HepG2 (cell line): ENCODE data around the gene RBM47. TPM values are rescaled to one million over a fixed set of nuclear protein-coding genes. Genes with fewer than 3 reads are reported as not detected.
A peak's percentile ranks its signal among the peaks of the same experiment; 100 is the strongest.

Source experiments
- BCL6 ChIP-seq: IDR thresholded peaks from 2 replicates; pipeline ENCODE4 v1.6.1; 2016; ENCODE audit warnings: missing genetic modification reagents, missing compliant biosample characterization
- CHCHD3 ChIP-seq: sonication (generic); formaldehyde crosslinking; IDR thresholded peaks from 2 replicates; pipeline ENCODE4 v1.8.0; 2022; ENCODE audit warnings: mild to moderate bottlenecking, missing genetic modification reagents, moderate library complexity
- ELF4 ChIP-seq: sonication (generic); formaldehyde crosslinking; IDR thresholded peaks from 2 replicates; pipeline ENCODE4 v1.5.0; 2020; ENCODE audit warnings: missing genetic modification reagents, mild to moderate bottlenecking, moderate library complexity, borderline replicate concordance
- KLF16 ChIP-seq, 2 experiments: sonication (generic) in 1 of 2; formaldehyde crosslinking in 1 of 2; IDR thresholded peaks; 2 replicates each; pipeline versions ENCODE4 v1.6.1 to v1.8.0; 2016 to 2023; ENCODE audit warnings: missing genetic modification reagents in 2 of 2, missing compliant biosample characterization in 1 of 2
- KMT2A ChIP-seq: sonication (generic); formaldehyde crosslinking; IDR thresholded peaks from 2 replicates; pipeline ENCODE4 v1.4.0; 2020; ENCODE audit warnings: missing genetic modification reagents
- MXD3 ChIP-seq: IDR thresholded peaks from 2 replicates; pipeline ENCODE4 v1.6.1; 2016; ENCODE audit warnings: mild to moderate bottlenecking, missing biosample characterization, missing genetic modification reagents
- MZF1 ChIP-seq: sonication (generic); formaldehyde crosslinking; IDR thresholded peaks from 2 replicates; pipeline ENCODE4 v1.8.1; 2023; ENCODE audit warnings: mild to moderate bottlenecking, missing genetic modification reagents, borderline replicate concordance
- NFIB ChIP-seq: sonication (generic); formaldehyde crosslinking; IDR thresholded peaks from 2 replicates; pipeline ENCODE4 v1.9.0; 2021; ENCODE audit warnings: missing genetic modification reagents, mild to moderate bottlenecking, borderline replicate concordance
- NFRKB ChIP-seq: fragments of 450-650 bp; IDR thresholded peaks from 2 replicates; pipeline ENCODE4 v1.6.1; 2017
- NFYC ChIP-seq: IDR thresholded peaks from 2 replicates; pipeline ENCODE4 v1.6.1; 2016; ENCODE audit warnings: missing genetic modification reagents, missing compliant biosample characterization
- NR2F1 ChIP-seq, 2 experiments: fragments of 450-650 bp in 1 of 2; formaldehyde crosslinking in 1 of 2; IDR thresholded peaks; 2 replicates each; pipeline versions ENCODE4 v1.5.0 to v1.6.1; 2016 to 2020; ENCODE audit warnings: mild to moderate bottlenecking in 1 of 2, missing compliant biosample characterization in 1 of 2, missing genetic modification reagents in 1 of 2, moderate library complexity in 1 of 2
- RFX1 ChIP-seq: fragments of 450-650 bp; IDR thresholded peaks from 2 replicates; pipeline ENCODE4 v1.6.1; 2017
- RORA ChIP-seq: sonication (generic); formaldehyde crosslinking; IDR thresholded peaks from 2 replicates; pipeline ENCODE4 v1.5.0; 2020; ENCODE audit warnings: mild to moderate bottlenecking, missing genetic modification reagents, moderate library complexity
- SCMH1 ChIP-seq: sonication (generic); formaldehyde crosslinking; IDR thresholded peaks from 2 replicates; pipeline ENCODE4 v1.9.0; 2021; ENCODE audit warnings: missing genetic modification reagents, mild to moderate bottlenecking, borderline replicate concordance
- SNAPC2 ChIP-seq: sonication (generic); formaldehyde crosslinking; IDR thresholded peaks from 2 replicates; pipeline ENCODE4 v1.8.1; 2022; ENCODE audit warnings: mild to moderate bottlenecking, missing genetic modification reagents
- STAG1 ChIP-seq: sonication (generic); formaldehyde crosslinking; IDR thresholded peaks from 2 replicates; pipeline ENCODE4 v1.4.0; 2020; ENCODE audit warnings: missing genetic modification reagents
- TERF1 ChIP-seq: sonication (generic); formaldehyde crosslinking; IDR thresholded peaks from 2 replicates; pipeline ENCODE4 v1.8.0; 2022; ENCODE audit warnings: mild to moderate bottlenecking, missing genetic modification reagents, moderate library complexity
- THYN1 ChIP-seq: sonication (generic); formaldehyde crosslinking; IDR thresholded peaks from 2 replicates; pipeline ENCODE4 v1.8.1; 2023; ENCODE audit warnings: low read depth, mild to moderate bottlenecking, moderate library complexity, missing genetic modification reagents, borderline replicate concordance
- UBTF ChIP-seq: sonication (generic); formaldehyde crosslinking; IDR thresholded peaks from 2 replicates; pipeline ENCODE4 v1.4.0; 2020; ENCODE audit warnings: mild to moderate bottlenecking, missing genetic modification reagents
- ZNF460 ChIP-seq: sonication (generic); formaldehyde crosslinking; IDR thresholded peaks from 2 replicates; pipeline ENCODE4 v1.5.1; 2020; ENCODE audit warnings: missing genetic modification reagents, mild to moderate bottlenecking, borderline replicate concordance
- ZNF597 ChIP-seq: sonication (generic); formaldehyde crosslinking; IDR thresholded peaks from 2 replicates; pipeline ENCODE4 v1.5.0; 2020; ENCODE audit warnings: missing genetic modification reagents
- ZNF704 ChIP-seq: sonication (generic); formaldehyde crosslinking; IDR thresholded peaks from 2 replicates; pipeline ENCODE4 v1.8.1; 2023; ENCODE audit warnings: mild to moderate bottlenecking, inconsistent platforms, moderate library complexity, missing genetic modification reagents, borderline replicate concordance
- ZNF724P ChIP-seq: sonication (generic); formaldehyde crosslinking; IDR thresholded peaks from 2 replicates; pipeline ENCODE4 v1.8.0; 2022; ENCODE audit warnings: missing genetic modification reagents, borderline replicate concordance
- polyA plus RNA-seq, 8 experiments: library from polyadenylated mRNA; depleted of rRNA in 3 of 8; stranded (reverse) in 7 of 8; unstranded in 1 of 8; fragments of >200 nt; fragmentation: Illumina TruSeq in 4 of 8; extraction: Trizol in 4 of 8; gene quantifications; 2 replicates each; pipeline versions ENCODE4 v1.2.1 to v1.2.3, GENCODE V29; 2011 to 2016; ENCODE audit warnings: low read depth in 4 of 8, missing spikeins in 1 of 8, mixed read lengths in 1 of 8; ENCODE audit not compliant: insufficient read depth in 1 of 8
- total RNA-seq, 5 experiments: library from RNA; depleted of rRNA; stranded (reverse); fragments of >200 nt; fragmentation: Illumina TruSeq; extraction: Trizol; gene quantifications; 2 replicates each; pipeline ENCODE4 v1.2.3, GENCODE V29; 2016; ENCODE audit warnings: low read depth in 1 of 5

Gene RBM47
- total and polyA plus RNA-seq, 2 of the 13 experiments (the other 11 are each of a cell fraction or from before 2014, with no cell fraction given) = 1.2 to 2.5 TPM

GRCh38 chr4:40576651-40577480, 52.8 kb downstream of the RBM47 start (continued):
- TF ChIP-seq NR2F1 (CRISPR knock-in tag; IDR thresholded peaks at IDR 0.05) (peak in 1 of 2 experiments; percentile 55; a peak in 2 of 4 replicates), THYN1 (CRISPR knock-in tag) (no peak), KLF16 (CRISPR knock-in tag; IDR thresholded peaks at IDR 0.05) (no peak), KMT2A (CRISPR knock-in tag) (0 out of 2 replicates have a peak, but pooled peaks have one; percentile 13), MXD3 (CRISPR knock-in tag) (no peak), SNAPC2 (CRISPR knock-in tag) (no peak), RORA (CRISPR knock-in tag) (0 out of 2 replicates have a peak, but pooled peaks have one; percentile 36), NFRKB (no peak), NFIB (no peak), TERF1 (CRISPR knock-in tag) (no peak), UBTF (CRISPR knock-in tag) (0 out of 2 replicates have a peak, but pooled peaks have one; percentile 19), ZNF704 (CRISPR knock-in tag) (no peak), ZNF597 (CRISPR knock-in tag) (no peak), BCL6 (CRISPR knock-in tag) (no peak; the same call in 1 of the 2 replicates), NFYC (CRISPR knock-in tag) (peak; percentile 51), ELF4 (CRISPR knock-in tag) (no peak), RFX1 (no peak; the same call in 1 of the 2 replicates), ZNF724P (CRISPR knock-in tag) (peak; percentile 23; the same call in 1 of the 2 replicates), SCMH1 (CRISPR knock-in tag) (no peak), MZF1 (CRISPR knock-in tag) (no peak), CHCHD3 (CRISPR knock-in tag) (no peak), STAG1 (CRISPR knock-in tag) (no peak), ZNF460 (CRISPR knock-in tag) (no peak; the same call in 1 of the 2 replicates)
